A673 (cell line): ENCODE measurements around the gene CCDC15. TPM values are rescaled to one million over a fixed set of nuclear protein-coding genes. Genes with fewer than 3 reads are reported as not detected.

ENCODE experiments used
- BruUV-seq: library from RNA; stranded (reverse); fragments of 400-500 nt; replicated peaks from 2 replicates; lab custom pipeline; 2021; lab: Mats Ljungman, UMichigan
- CTCF ChIA-PET: fragments of 300-600 bp; sonication (Branson Sonifier 250); formaldehyde crosslinking; loops from one replicate; lab custom pipeline; 2022; ENCODE audit warnings: antibody characterized with exemption; lab: Charles Lee
- POLR2A ChIA-PET: fragments of 300-600 bp; sonication (Branson Sonifier 250); formaldehyde crosslinking; loops from one replicate; lab custom pipeline; 2022; ENCODE audit warnings: antibody characterized with exemption; ENCODE audit not compliant: low non-redundant PET; lab: Charles Lee
- DNase-seq: peaks from one replicate; pipeline ENCODE4 v3.0.0-alpha.2; 2015; ENCODE audit warnings: low spot score
- H3K27ac ChIP-seq: fragments of 200-600 bp; sonication (generic); 2 replicates; pipeline ENCODE4 v1.5.1; 2016; ENCODE audit warnings: mixed run types, low read depth, mild to moderate bottlenecking, mixed read lengths, antibody characterized with exemption, low read length; ENCODE audit not compliant: poor library complexity, severe bottlenecking
- H3K27me3 ChIP-seq: fragments of 200-600 bp; sonication (generic); replicated peaks from 2 replicates; pipeline ENCODE4 v1.6.1; 2017; ENCODE audit warnings: mixed run types, low read depth, mild to moderate bottlenecking, mixed read lengths, antibody characterized with exemption, low read length; ENCODE audit not compliant: insufficient read depth, poor library complexity
- H3K36me3 ChIP-seq: fragments of 200-600 bp; sonication (generic); 2 replicates; pipeline ENCODE4 v1.6.1; 2016; ENCODE audit warnings: mixed run types, mild to moderate bottlenecking, mixed read lengths, antibody characterized with exemption, low read length; ENCODE audit not compliant: insufficient read depth, poor library complexity, severe bottlenecking
- H3K4me1 ChIP-seq: fragments of 200-600 bp; sonication (generic); 2 replicates; pipeline ENCODE4 v1.6.1; 2017; ENCODE audit warnings: mixed run types, mild to moderate bottlenecking, mixed read lengths, antibody characterized with exemption, low read length; ENCODE audit not compliant: insufficient read depth, poor library complexity, severe bottlenecking
- H3K4me3 ChIP-seq: fragments of 200-600 bp; sonication (generic); 2 replicates; pipeline ENCODE4 v1.5.1; 2016; ENCODE audit warnings: low read depth, mixed run types, mild to moderate bottlenecking, mixed read lengths, low read length; ENCODE audit not compliant: poor library complexity, severe bottlenecking
- H3K9me3 ChIP-seq: fragments of 200-600 bp; sonication (generic); 2 replicates; pipeline ENCODE4 v1.6.1; 2016; ENCODE audit warnings: mixed run types, low read depth, mild to moderate bottlenecking, mixed read lengths, antibody characterized with exemption, low read length; ENCODE audit not compliant: poor library complexity, severe bottlenecking
- CTCF ChIP-seq: fragments of 300-800, 200-600 bp; sonication (generic); conservative IDR thresholded peaks from 2 replicates; pipeline ENCODE4 v1.5.1; 2017; ENCODE audit warnings: low read depth, mild to moderate bottlenecking, antibody characterized with exemption, low read length, moderate library complexity, mixed read lengths
- EZH2 ChIP-seq: fragments of 200-600 bp; sonication (generic); IDR thresholded peaks from 2 replicates; pipeline ENCODE4 v1.6.1; 2017; ENCODE audit warnings: borderline replicate concordance, low read depth, mild to moderate bottlenecking, mixed read lengths, antibody characterized with exemption, low read length; ENCODE audit not compliant: poor library complexity, severe bottlenecking
- intact Hi-C: fragments of 100-400 bp; cut with micrococcal nuclease; formaldehyde crosslinking; loops from one replicate; pipeline ENCODE4 v1.10.0; 2022; ENCODE audit not compliant: unreplicated experiment
- total RNA-seq: library from RNA; stranded (reverse); gene quantifications from 2 replicates; pipeline ENCODE4 v1.2.3, GENCODE V29; 2021

CCDC15 gene
- total RNA-seq, 1 experiment from 2014 or later = 5.4 TPM

GRCh38 chr11:124988063-124988462 lies 34.1 kb downstream of the CCDC15 start:
- no peak for DNase-seq
- Histone ChIP-seq H3K27me3 (no peaks in the 10 kb centered on the region), H3K9me3 (no peaks in the 10 kb centered on the region), H3K36me3 (no peaks in the 10 kb centered on the region), H3K4me1 (no peaks in the 10 kb centered on the region), H3K27ac (no peak overlapping the region), H3K4me3 (no peak overlapping the region)
- BruUV-seq = no TSS peak
- ChIA-PET POLR2A (no interaction called here), CTCF (no interaction called here)
- no peak for TF ChIP-seq CTCF
- no peak for TF ChIP-seq EZH2
- intact Hi-C loops = no loop called here

- Histone ChIP-seq H3K4me3 (no peak overlapping the region), H3K4me1 (no peaks in the 10 kb centered on the region), H3K36me3 (no peaks in the 10 kb centered on the region), H3K27ac (no peak overlapping the region), H3K27me3 (no peaks in the 10 kb centered on the region), H3K9me3 (no peaks in the 10 kb centered on the region)
- no TSS peak for BruUV-seq
- no peak for DNase-seq
- POLR2A ChIA-PET = no interaction called here
- CTCF ChIA-PET = no interaction called here
- intact Hi-C loops = no loop called here
- TF ChIP-seq EZH2 (no peak), CTCF (no peak)
Observed at GRCh38 chr11:125001079-125001778, 47.2 kb downstream of the CCDC15 start.

- ChIA-PET CTCF (no interaction called here), POLR2A (no interaction called here)
- BruUV-seq = no TSS peak
- H3K4me1 ChIP-seq = no peaks in the 10 kb centered on the region
- intact Hi-C loops = no loop called here
- no peak overlapping the region for H3K27ac ChIP-seq
- no peak for DNase-seq
- H3K36me3 ChIP-seq = no peaks in the 10 kb centered on the region
- H3K27me3 ChIP-seq = no peaks in the 10 kb centered on the region
- no peak for TF ChIP-seq CTCF
- TF ChIP-seq EZH2 = no peak
- H3K9me3 ChIP-seq = no peaks in the 10 kb centered on the region
- H3K4me3 ChIP-seq = no peak overlapping the region
Observed at GRCh38 chr11:125001849-125002248, 47.8 kb downstream of the CCDC15 start.
